ENCODE measurements around the gene CBLC.

DNA sequence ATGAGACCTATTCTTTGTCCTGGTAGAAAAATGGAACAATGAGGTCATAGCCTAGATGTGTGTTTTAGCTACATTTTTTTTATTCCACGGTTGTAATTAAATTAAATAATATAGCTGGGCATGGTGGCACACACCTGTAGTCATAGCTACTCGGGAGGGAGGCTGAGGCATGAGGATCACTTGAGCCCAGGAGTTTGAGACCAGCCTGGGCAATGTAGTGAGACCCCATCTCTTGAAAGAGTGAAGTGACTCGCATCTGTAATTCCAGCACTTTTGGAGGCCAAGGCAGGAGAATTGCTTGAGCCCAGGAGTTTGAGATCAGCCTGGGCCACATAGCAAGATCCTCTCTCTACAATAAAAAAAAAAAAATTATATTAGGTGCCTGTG, 11.7 kb upstream of the CBLC start:
- no peak for TF ChIP-seq EZH2 (IDR thresholded peaks at IDR 0.05; ENCODE audit: borderline replicate concordance)
- no peak for TF ChIP-seq CTCF (IDR thresholded peaks at IDR 0.05; ENCODE audit: poor library complexity)
- no peak for TF ChIP-seq EZH2phosphoT487 (IDR thresholded peaks at IDR 0.05; ENCODE audit: low read depth, severe bottlenecking, unreplicated experiment)

Measured in hepatocyte (in vitro differentiated cells).